C4-2B (cell line): ENCODE measurements around the gene HES7.
A peak's percentile ranks its signal among the peaks of the same experiment; 100 is the strongest.
"Not testable (repeated sequence)": the region's sequence is repeated elsewhere in the genome, so short reads cannot be mapped to it uniquely, and the experiment has no call there.

ENCODE experiments used
- H3K27ac ChIP-seq: fragments of 450-650 bp; 2 replicates; pipeline ENCODE4 v1.5.1; 2017
- ZFX ChIP-seq: fragments of 450-650 bp; IDR thresholded peaks from 2 replicates; pipeline ENCODE4 v1.6.1; 2017
- TF ChIP-seq, protein P1 (sequence below): fragments of 450-650 bp; conservative IDR thresholded peaks from 2 replicates; pipeline ENCODE4 v1.5.1; 2017; ENCODE audit warnings: mild to moderate bottlenecking

Gene HES7

DNA sequence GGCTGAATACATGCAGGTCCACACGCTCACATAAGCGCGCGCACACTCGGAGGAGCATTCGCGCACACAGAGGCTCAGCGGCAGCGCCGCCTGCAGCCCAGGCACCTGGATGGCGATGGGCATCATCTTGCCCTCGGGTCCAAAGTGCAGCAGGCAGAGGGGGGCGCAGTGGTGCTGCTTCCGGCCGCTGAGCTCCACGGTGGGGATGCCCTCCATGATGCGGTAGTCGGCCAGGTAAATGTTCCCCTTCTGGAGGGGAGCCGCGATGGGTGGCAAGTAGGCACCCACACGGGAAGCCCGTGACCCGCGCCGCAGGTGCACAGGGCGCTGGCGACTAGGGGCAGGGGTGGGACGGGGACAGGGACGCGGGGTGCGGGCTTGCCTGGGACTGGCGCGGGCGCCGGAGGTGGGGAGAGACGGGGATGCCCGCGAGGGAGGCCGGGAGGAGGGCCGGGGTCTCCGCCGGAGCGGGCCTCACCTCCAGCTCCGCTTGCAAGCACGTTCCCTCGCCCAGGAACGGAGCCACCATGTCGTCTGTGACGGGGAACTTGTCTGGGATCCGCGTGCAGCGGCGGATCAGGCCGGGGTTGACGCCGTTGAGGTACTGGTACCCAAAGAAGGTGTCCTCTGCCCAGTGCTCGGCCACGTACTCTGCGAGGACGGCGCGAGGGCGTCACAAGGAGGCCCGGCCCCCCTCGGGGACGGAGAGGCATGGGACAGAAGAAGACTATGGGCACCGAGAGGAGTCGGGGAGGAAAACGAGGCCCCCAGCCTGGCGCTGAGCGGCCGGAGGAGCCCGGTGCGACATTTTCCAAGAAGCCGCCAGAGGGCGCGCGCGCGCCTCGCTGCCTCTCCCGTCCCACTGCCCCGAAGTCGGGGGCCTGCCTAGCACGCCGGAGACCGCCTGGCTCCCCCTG lies 44.4 kb downstream of the HES7 start:
- no peak; the same call in 1 of the 2 replicates for TF ChIP-seq ZFX
- TF ChIP-seq, protein P1, sequence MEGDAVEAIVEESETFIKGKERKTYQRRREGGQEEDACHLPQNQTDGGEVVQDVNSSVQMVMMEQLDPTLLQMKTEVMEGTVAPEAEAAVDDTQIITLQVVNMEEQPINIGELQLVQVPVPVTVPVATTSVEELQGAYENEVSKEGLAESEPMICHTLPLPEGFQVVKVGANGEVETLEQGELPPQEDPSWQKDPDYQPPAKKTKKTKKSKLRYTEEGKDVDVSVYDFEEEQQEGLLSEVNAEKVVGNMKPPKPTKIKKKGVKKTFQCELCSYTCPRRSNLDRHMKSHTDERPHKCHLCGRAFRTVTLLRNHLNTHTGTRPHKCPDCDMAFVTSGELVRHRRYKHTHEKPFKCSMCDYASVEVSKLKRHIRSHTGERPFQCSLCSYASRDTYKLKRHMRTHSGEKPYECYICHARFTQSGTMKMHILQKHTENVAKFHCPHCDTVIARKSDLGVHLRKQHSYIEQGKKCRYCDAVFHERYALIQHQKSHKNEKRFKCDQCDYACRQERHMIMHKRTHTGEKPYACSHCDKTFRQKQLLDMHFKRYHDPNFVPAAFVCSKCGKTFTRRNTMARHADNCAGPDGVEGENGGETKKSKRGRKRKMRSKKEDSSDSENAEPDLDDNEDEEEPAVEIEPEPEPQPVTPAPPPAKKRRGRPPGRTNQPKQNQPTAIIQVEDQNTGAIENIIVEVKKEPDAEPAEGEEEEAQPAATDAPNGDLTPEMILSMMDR: peak; percentile 97
- H3K27ac ChIP-seq: peak overlapping the region; percentile 26; the same call in 1 of the 2 replicates

DNA sequence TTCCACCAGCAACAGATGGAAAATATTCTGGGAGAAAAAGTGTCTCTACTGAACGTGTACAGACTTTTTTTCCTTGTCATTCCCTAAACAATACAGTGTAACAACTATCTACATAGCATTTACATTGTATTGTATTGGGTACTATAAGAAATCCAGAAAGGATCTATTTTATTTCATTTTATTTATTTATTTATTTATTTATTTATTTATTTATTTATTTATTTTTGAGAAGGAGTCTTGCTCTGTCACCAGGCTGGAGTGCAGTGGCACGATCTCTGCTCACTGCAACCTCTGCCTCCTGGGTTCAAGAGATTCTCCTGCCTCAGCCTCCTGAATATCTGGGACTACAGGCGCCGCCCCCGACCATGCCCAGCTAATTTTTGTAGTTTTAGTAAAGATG lies 46.0 kb downstream of the HES7 start:
- H3K27ac ChIP-seq: not testable (repeated sequence)

DNA sequence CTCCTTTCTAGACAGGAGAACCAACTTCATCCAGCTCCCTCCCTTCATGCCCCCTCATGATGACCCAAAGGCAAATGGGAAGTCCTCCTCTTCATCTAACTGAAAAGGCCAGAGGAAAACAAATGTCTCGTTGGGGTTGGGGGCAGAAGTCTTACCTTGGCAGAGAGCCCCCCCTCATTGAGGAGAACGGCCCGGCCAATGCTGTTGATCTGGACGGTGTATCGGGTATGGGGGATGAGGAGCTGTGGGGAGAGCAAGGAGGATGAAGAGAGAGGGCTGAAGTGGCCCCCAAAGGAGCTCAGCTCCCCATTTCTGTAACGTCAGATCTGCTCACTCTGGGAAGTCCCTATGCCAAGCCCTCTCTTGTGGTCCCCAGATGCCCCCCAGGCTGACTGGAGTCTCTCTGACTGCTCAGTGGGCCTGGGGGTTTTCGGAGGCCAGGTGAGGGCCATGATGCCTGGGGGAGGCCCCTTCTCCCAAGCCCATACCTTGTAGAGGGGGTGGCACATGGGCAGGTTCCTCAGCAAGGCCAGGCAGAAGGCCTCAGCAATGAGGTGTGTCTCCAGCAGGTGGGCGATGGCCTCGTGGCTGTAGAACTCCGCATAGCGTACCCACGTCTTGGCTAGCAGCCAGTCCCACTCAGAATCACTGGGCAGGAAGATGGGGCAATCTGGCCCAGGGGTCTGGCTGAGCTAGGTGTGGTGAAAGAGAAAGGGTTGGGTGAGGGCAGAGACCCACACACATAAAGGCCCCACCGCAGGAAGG lies 47.2 kb downstream of the HES7 start:
- TF ChIP-seq, protein P1: no peak
- no peak for TF ChIP-seq ZFX
- no peak overlapping the region for H3K27ac ChIP-seq

DNA sequence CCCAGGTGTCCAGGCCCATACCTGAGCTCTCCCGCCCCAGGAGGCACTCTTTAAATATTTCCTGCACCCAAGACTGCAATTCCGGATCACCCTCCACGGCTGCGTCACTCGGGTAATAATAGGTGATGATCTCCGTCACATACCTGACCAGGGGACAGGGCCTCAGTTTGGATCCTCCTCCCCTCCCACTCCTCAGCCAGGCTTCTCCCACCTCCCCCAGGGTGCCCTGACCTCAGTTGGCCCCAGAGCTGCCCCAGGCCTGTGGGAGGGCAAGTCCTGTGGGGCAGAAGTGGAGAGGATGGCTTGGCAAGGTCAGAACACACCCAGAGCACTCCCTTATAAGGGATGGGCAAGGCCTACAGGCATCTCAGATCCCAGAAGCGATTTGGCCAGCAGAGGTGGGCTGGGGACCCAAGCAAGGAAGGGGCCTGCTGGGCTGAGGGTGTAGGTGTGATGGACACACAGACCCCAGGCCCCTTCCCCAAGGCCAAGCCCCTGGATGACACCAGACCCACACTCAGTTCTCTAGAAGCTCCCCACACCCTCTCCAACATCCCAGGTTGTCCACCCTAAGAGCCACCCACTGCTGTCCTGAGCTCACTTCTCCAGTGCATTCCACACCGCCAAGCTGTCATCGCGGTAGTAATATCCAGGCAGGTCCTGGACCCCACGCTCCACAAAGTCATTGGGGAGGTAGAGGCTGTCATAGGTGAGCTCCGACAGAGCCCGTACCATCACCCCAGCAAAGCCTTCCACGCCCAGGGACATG lies 48.1 kb downstream of the HES7 start:
- H3K27ac ChIP-seq: no peak overlapping the region
- TF ChIP-seq, protein P1: no peak
- TF ChIP-seq ZFX: no peak

DNA sequence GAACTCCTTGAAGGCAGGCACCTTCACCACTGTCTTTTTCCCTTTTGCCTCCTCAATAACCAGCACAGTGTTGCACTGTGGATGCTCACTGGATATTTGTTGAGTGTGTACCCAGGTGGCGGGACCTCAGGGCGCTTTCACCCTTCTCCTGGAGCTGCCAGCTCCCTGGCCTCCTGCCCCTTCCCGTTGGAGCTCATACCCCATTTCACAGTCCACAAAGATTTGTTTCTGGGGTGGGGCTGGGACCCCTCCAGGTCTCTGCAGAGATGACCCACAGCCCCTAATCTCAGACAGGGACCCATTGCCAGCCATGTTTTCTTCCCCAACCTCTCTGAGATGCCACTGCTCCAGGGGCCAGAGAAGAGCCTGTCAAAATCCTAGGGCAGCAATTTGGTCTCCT lies 48.8 kb downstream of the HES7 start:
- TF ChIP-seq, protein P1: no peak
- no peak for TF ChIP-seq ZFX
- no peak overlapping the region for H3K27ac ChIP-seq

DNA sequence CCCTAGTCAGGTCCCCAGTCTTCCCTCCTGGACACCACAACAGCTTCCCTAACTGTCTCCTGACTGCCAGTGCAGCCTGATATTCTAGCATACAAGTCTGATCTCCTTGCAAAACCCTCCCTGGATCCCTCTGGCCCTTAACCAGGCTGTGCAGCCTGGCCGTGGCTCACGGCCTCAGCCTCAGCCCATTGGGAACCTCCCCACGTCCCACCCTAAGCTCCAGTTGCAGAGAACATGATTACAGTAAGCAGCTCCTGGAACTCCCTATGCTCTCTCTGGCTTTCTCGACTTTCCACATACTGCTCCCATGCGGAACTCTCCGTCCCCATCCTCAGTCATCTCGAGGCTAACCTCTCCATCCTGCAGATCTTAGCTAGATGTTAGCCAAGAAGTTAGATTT lies 49.4 kb downstream of the HES7 start:
- H3K27ac ChIP-seq: no peak overlapping the region

More for the DNA sequence above, 49.4 kb downstream of the HES7 start:
- TF ChIP-seq ZFX: no peak
- TF ChIP-seq, protein P1: no peak
